Kidney (tissue), 14 donors: ENCODE data around the gene FRAT2. TPM values are rescaled to one million over a fixed set of nuclear protein-coding genes. Genes with fewer than 3 reads are reported as not detected.

Experiments used
- DNase-seq, 5 donors: peaks; one replicate each; pipeline ENCODE4 v3.0.0-alpha.2; 2013 to 2020
- FAIRE-seq: peaks from 2 replicates; lab custom pipeline; 2012; peaks lifted over from hg19 to GRCh38; lab: Jason Lieb, UNC
- H3K27ac ChIP-seq, 2 donors: one replicate each; pipeline ENCODE4 v1.7.0; 2013; ENCODE audit warnings: low read depth in 2 of 2, low read length in 2 of 2, inconsistent platforms in 1 of 2
- H3K27me3 ChIP-seq: one replicate; pipeline ENCODE4 v1.7.1; 2013; ENCODE audit warnings: low read length, inconsistent platforms; ENCODE audit not compliant: control insufficient read depth, insufficient read depth
- H3K36me3 ChIP-seq, 3 donors: one replicate each; pipeline versions ENCODE4 v1.7.0 to v1.7.1; 2013; ENCODE audit warnings: low read length in 3 of 3, control low read depth in 1 of 3, inconsistent platforms in 1 of 3; ENCODE audit not compliant: insufficient read depth in 3 of 3, control insufficient read depth in 2 of 3
- H3K4me1 ChIP-seq, 3 donors: one replicate each; pipeline versions ENCODE4 v1.7.0 to v1.7.1; 2013; ENCODE audit warnings: low read length in 3 of 3, inconsistent platforms in 1 of 3, low read depth in 1 of 3; ENCODE audit not compliant: control insufficient read depth in 2 of 3, insufficient read depth in 2 of 3
- H3K4me3 ChIP-seq, 3 donors: one replicate each; pipeline versions ENCODE4 v1.7.0 to v1.8.1; 2013; ENCODE audit warnings: low read length in 3 of 3, control low read depth in 1 of 3, inconsistent platforms in 1 of 3
- H3K9ac ChIP-seq, 3 donors: one replicate each; pipeline versions ENCODE4 v1.7.0 to v1.7.1; 2013; ENCODE audit warnings: low read length in 3 of 3, control low read depth in 1 of 3, inconsistent platforms in 1 of 3
- H3K9me3 ChIP-seq, 3 donors: one replicate each; pipeline versions ENCODE4 v1.7.0 to v1.7.1; 2013; ENCODE audit warnings: low read length in 3 of 3, control low read depth in 1 of 3, inconsistent platforms in 1 of 3; ENCODE audit not compliant: control insufficient read depth in 2 of 3, insufficient read depth in 1 of 3
- intact Hi-C: fragments of 100-400 bp; cut with DNase I; formaldehyde crosslinking; loops from one replicate; pipeline ENCODE4 v1.11.1; 2022
- polyA plus RNA-seq: library from polyadenylated mRNA; stranded (reverse); fragments of 350-450 nt; fragmentation: Illumina TruSeq; extraction: RNeasy Lipid Tissue Mini Kit (QIAGEN cat#74804); gene quantifications from one replicate; pipeline ENCODE4 v1.2.3, GENCODE V29; 2014; ENCODE audit warnings: low read depth, low replicate concordance; ENCODE audit not compliant: insufficient read depth
- total RNA-seq: library from RNA; stranded (reverse); fragmentation: NEBNext Ultra II Directional; extraction: Animal tissue kit (Norgen Biotek cat#: 25700); gene quantifications from one replicate; pipeline ENCODE4 v1.2.1, GENCODE V29; 2021
- TF ChIP-seq, protein P1 (sequence below): IDR thresholded peaks from 3 replicates; pipeline ENCODE4 v1.5.1; 2012; ENCODE audit warnings: mild to moderate bottlenecking, moderate library complexity, borderline replicate concordance; ENCODE audit not compliant: insufficient read depth; ENCODE audit errors: extremely low read depth
- donor health status: control.
- donor health status: control.
- donor health status: control.
- donor health status: control.
- donor health status: control.
- donor health status: DM: yes; HTN: yes; CAD: no.
- donor health status: Normal renal cell carcinoma (clear cell type).

Gene FRAT2
- total and polyA plus RNA-seq, 2 donors from 2014 or later = 5.4 to 16.8 TPM

DNA sequence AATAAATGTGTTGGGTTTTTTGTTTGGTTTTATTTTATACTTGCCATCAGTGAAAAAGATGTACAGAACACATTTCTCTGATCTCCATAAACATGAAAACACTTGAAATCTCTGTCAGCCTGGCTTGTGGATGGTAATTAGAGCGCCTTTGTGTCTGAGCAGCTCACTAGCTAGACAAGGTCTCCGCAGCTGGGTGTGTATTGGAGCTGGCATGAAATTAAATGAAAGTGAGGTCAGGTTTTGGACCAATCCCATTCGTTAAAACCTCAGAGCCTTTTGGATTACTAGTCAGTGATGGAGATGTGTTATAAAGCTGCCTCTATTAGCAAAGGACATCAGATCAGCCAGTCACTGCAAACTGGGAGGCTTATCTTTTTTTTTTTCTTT lies 12.7 kb downstream of the FRAT2 start:
- peaks cover 0 to 6% (median 5%) of the 10 kb centered on the region in 3 donors for H3K4me1 ChIP-seq
- H3K27me3 ChIP-seq = no peaks in the 10 kb centered on the region
- TF ChIP-seq, protein P1, sequence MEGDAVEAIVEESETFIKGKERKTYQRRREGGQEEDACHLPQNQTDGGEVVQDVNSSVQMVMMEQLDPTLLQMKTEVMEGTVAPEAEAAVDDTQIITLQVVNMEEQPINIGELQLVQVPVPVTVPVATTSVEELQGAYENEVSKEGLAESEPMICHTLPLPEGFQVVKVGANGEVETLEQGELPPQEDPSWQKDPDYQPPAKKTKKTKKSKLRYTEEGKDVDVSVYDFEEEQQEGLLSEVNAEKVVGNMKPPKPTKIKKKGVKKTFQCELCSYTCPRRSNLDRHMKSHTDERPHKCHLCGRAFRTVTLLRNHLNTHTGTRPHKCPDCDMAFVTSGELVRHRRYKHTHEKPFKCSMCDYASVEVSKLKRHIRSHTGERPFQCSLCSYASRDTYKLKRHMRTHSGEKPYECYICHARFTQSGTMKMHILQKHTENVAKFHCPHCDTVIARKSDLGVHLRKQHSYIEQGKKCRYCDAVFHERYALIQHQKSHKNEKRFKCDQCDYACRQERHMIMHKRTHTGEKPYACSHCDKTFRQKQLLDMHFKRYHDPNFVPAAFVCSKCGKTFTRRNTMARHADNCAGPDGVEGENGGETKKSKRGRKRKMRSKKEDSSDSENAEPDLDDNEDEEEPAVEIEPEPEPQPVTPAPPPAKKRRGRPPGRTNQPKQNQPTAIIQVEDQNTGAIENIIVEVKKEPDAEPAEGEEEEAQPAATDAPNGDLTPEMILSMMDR = no peak
- intact Hi-C loops = no loop called here
- DNase-seq = no peak
- no peak for FAIRE-seq
- peak overlapping the region in 1 of 3 donors; percentile 58 for H3K4me3 ChIP-seq
- H3K27ac ChIP-seq = no peak overlapping the region
- H3K9me3 ChIP-seq = no peaks in the 10 kb centered on the region
- no peak overlapping the region for H3K9ac ChIP-seq
- H3K36me3 ChIP-seq = no peaks in the 10 kb centered on the region

DNA sequence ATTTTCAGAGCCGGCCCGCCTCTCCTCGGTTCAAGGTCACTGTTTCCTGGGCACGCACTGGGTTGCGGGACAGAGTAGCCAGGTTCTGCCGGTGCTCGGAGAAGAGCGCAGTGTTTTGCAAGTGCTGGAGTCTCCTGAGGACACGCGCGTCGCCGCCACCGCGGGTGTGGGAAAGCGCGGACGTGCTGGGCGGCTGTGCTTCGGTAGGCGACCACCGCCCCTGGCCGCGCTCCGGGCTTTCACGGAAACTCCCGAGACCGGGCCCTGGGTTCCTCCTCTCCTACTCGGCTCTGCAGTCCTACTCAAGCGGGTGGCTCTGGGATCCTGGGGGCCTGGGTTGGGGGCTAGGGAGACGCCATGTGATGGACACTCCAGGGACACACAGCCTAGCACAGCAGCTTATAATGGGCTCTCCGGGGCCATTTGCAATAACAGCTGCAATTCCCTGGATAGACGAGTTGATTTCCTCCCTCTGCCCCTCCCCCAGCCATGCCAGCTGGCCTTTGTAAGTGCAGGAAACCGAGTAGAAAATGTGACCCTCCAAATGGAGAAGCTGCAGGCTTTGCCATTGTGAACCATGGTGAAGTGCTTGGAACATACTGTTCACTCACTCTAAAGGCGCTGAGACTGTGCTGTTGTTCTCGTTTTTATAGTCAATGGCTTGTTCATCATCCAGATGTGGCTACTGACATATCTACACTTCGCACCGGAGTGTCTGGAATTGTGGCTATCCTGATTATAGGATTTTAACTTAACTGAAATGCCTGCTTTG lies 13.3 kb downstream of the FRAT2 start:
- DNase-seq = peak; percentile 67 to 82 (median 79)
- TF ChIP-seq, protein P1 = no peak
- H3K4me3 ChIP-seq = peak overlapping the region; percentile 8 to 58 (median 24)
- no peaks in the 10 kb centered on the region for H3K27me3 ChIP-seq
- no peak overlapping the region for H3K27ac ChIP-seq
- intact Hi-C loops = no loop called here
- no peaks in the 10 kb centered on the region for H3K36me3 ChIP-seq
- H3K4me1 ChIP-seq = peaks cover 0 to 6% (median 5%) of the 10 kb centered on the region in 3 donors
- H3K9ac ChIP-seq = no peak overlapping the region
- no peaks in the 10 kb centered on the region for H3K9me3 ChIP-seq
- no peak for FAIRE-seq

DNA sequence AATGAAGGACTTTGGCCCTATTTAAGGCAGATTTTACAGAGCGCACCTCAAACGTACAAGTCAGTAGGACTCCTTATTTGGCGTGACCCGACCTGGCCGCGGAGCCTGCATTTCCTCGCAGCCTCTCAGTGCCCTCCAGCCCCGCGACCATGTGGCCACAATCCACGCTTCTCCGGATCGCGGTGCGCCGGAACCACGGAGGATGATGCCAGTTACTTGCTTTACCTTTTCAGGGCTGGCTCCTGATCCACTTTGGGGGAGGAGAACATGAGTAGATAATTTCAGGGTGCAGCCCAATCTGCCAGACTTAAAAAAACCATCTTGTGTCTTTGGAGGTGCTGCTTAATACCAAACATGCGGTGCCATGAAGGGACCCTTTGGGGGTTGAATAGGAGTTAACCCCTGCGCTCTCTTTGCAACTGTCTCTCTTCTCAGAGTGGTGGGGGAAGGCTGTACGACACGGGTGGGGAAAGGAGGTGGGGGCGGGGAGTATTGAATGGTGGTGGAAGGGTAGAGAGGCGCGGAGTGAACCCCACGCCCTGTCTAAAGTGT lies 14.0 kb downstream of the FRAT2 start:
- TF ChIP-seq, protein P1 = no peak
- Histone ChIP-seq H3K27ac (no peak overlapping the region), H3K4me1 (peaks cover 0 to 6% (median 5%) of the 10 kb centered on the region in 3 donors), H3K9ac (no peak overlapping the region), H3K9me3 (no peaks in the 10 kb centered on the region), H3K27me3 (no peaks in the 10 kb centered on the region), H3K4me3 (peak overlapping the region; percentile 24 to 58 (median 26)), H3K36me3 (no peaks in the 10 kb centered on the region)
- FAIRE-seq = no peak
- DNase-seq = peak in 3 of 5 donors; percentile 21 to 76 (median 59)
- intact Hi-C loops = no loop called here
